Smooth muscle cell of the coronary artery (primary cell): ENCODE measurements around the gene SERPINA7. TPM values are rescaled to one million over a fixed set of nuclear protein-coding genes. Genes with fewer than 3 reads are reported as not detected.

ENCODE experiments used
- total RNA-seq: library from RNA; depleted of rRNA; stranded (reverse); fragments of >200 nt; gene quantifications from 2 replicates; pipeline ENCODE4 v1.2.3, GENCODE V29; 2014; ENCODE audit warnings: low replicate concordance

The SERPINA7 gene, protein sequence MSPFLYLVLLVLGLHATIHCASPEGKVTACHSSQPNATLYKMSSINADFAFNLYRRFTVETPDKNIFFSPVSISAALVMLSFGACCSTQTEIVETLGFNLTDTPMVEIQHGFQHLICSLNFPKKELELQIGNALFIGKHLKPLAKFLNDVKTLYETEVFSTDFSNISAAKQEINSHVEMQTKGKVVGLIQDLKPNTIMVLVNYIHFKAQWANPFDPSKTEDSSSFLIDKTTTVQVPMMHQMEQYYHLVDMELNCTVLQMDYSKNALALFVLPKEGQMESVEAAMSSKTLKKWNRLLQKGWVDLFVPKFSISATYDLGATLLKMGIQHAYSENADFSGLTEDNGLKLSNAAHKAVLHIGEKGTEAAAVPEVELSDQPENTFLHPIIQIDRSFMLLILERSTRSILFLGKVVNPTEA
- not detected in 2 replicates for total RNA-seq

GRCh38 chrX:106038625-106039024 is at the start of gene SERPINA7:
TSS of gene SERPINA7 (minus strand) at chrX:106038727. CDS start at chrX:106037058, 1,669 bp downstream.

Other genes starting within 250 kb of the SERPINA7 start
- 0.12 and 0.15 TPM in 2 replicates for gene NRK, start 216.2 kb downstream of the SERPINA7 start, total RNA-seq
- gene PWWP3B, start 129.6 kb upstream of the SERPINA7 start, total RNA-seq: under 0.01 and 0.12 TPM in 2 replicates